ENCODE measurements around the gene ZNF335.
A peak's percentile ranks its signal among the peaks of the same experiment; 100 is the strongest.
"Not testable (repeated sequence)": the region's sequence is repeated elsewhere in the genome, so short reads cannot be mapped to it uniquely, and the experiment has no call there.

The ZNF335 gene

DNA sequence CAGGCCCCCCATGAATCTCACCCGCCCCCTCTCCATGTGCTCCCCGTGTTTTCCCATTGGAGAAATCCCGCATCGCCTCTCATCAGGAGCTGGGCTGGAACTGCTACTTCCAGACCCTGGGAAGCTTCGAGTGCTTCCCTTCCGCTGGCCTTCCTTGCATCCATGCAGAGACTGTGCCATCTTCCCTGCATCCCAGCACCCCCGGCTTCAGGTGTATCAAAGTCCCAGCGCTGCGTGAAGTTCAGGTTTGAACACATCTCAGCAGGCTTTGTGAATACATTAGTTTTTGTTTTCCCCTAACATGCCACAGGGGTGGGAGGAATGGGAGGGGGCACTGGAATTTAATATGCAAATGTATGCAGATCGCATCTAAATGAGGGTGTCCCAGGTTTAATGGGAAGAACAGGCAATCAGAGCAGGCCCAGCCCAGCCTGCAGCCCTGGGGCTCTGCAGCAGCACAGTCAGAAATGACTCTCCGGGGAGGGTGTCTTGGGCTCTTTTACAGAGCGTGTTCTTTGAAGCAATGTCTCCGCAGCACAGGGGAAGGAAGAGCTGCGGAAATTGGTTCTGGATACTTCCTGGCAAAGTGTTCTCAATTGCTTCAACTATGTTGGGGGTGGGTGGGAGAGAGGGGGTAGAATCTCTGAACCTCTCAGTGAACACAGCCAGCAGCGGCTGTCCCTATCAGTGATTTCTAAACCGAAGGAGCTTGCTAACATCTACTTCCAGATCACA is 28.4 kb upstream of the ZNF335 start:
- no peak for DNase-seq

DNA sequence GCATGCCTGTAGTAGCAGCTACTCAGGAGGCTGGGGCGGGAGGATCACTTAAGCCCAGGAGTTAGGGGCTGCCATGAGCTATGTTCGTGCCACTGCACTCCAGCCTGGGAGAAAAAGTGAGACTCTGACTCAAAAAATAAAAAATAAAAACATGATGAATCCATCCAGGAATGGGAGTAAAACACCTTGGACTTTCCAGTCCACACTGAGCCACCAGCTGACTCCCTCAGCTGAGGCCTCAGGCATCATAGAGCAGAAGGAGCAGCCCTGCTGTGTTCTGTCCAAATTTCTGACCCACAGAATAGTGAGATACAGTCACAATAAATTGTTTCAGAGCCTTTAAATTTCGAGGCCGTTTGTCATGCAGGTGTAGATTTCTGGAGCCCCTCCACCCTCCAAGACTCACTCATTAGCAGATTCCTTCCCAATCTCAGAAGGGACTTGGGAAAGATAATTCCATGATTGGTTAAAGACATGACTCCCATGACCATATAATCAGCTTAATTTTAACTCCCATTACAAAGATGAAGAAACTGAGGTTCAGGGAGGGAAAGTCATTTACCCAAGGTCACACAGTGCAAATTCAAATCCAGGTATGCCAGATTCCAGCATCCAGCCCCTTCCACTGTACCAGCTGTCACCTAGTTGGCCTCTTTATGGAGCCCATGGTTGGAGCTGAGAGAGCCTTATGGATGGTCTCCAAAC is 27.7 kb upstream of the ZNF335 start:
- no peak for DNase-seq

DNA sequence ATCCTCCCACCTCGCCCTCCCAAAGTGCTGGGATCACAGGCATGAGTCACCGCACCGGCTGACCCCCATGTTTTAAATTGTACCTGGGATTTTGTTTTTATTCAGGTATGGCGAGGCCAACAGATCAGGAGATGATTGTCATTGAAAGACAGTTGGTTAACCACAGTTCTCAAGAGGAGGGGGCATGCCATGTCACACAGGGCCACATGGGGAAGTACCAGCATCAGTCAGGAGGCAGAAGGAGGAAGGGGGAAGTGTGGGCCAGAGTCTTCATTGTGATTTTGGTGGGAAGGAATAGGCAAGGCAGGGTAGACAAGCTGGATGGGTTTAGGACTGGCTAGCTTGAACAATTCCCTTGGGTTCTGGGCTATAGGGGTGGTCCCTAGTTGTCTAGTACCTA is 26.8 kb upstream of the ZNF335 start:
- no peak for DNase-seq

DNA sequence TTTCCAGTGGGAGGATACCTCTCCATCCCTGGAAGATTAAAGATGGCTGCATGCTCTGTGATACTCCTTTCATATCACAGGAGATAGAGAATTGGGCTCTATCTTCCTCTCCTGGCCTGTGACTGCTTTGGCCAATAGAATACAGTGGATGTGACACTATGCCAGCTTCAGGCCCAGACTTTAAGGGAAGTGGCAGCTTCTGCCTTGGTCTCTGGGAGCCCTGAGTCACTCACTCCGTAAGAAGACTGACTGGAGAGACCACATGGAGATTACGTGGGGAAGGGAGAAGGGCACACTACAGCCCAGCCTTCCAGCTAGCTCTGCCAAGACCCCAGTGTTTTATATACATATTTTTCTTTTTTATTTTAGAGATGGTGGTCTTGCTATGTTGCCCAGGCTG is 26.3 kb upstream of the ZNF335 start:
- no peak for DNase-seq

DNA sequence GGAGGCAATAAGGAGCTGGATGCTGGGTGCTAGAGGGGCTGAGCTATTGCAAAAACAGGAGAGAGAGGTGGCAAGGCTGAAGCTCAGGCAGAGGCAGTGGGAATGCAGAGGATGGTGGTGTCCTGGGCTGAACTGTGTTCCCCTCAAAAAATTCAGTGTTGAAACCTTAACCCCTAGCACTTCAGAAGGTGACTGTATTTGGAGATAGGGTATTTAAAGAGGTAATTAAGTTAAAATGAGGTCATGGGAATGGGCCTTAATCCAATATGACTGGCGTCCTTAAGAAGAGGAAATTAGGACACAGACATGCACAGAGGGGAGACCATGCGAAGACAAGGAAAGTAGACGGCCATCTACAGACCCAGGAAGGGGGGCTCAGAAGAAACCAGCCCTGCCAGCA is 25.2 kb upstream of the ZNF335 start:
- DNase-seq: no peak

DNA sequence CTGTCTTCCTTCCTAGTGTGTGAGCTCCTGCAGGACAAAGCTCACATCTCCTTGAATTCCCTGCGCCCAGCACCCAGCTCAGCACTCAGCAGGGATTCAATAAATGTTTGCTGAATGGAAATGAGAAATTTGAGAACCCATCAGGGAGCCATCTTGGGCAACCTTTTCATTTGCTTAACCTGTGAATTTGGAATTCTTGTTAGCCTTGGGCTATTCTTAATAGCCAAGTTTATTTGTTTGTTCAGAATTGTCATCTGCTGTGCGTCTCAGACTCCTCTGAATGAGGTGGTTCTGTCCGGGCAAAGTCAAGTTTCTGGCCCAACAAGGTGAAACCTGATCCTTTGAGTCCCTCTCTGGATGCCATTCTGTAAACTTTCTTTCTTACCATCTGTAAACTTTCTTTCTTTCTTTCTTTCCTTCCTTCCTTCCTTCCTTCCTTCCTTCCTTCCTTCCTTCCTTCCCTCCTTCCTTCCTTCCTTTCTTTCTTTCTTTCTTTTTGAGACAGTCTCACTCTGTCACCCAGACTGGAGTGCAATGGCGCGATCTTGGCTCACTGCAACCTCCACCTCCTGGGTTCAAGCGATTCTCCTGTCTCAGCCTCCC is 23.6 kb upstream of the ZNF335 start:
- DNase-seq: not testable (repeated sequence)

DNA sequence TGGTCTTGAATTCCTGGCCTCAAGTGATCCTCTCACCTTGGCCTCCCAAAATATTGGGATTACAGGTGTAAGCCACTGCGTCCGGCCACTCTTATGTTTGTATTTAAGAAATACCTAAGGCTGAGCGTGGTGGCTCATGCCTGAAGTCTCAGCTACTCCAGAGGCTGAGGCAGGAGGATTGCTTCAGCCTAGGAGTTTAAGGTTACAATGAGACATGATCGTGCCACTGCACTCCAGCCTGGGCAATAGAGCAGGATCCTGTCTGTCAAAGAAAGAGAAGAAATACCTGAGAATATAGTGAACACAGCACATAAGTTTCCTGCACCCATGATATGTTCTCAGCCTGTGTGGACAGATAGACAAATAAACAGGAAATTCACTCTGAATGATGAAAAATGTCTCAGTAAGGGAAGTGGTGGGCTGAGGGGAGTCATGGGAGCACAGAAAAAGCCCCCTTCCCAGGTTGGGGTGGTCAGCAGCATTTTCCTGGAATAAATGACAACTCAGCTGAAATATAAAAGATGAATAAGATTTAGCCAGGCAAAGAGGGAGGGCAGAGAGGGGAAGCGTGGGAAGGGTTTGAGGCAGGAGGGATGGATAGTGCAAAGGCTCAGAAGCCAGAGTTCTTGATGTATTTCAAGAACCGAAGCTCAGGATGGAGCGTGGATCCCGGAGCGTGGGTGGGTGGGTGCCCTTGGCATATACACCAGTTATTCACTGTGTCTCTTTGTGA is 22.9 kb upstream of the ZNF335 start:
- DNase-seq: no peak

DNA sequence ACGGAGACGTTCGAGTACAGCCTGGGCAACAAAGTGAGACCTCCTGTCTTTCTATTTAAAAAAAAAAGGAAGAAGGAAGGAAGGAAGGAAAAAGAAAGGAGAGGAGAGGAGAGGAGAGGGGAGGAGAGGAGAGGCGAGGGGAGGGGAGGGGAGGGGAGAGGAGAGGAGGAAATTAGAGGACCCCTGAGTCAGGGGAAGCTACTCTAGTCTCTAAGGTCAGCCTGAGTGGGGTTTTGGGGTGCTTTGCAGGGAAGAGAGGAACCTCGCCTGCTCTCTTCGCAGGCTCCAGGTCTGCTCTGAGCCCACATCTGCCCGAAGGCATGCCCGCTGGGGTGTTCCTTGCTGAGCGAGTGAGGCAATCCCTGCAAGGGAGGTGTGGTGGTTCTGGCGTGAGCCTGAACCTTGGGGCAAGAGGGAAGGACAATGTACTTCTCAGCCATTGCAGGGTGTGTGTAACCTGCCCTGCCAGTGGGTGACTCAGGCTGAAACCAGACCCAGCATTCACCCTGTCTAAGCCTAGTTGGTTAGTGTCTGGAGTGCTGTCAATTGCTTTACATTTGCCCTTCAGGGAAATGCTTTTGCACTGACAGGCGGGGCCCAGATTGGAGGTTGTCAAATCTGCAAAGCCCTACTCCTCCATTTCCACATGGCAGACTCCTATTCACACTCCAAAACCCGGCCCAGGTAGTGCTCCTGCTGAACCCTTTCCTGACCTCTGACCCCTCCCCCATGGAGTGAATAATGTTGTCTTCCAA is 21.4 kb upstream of the ZNF335 start:
- DNase-seq: no peak

DNA sequence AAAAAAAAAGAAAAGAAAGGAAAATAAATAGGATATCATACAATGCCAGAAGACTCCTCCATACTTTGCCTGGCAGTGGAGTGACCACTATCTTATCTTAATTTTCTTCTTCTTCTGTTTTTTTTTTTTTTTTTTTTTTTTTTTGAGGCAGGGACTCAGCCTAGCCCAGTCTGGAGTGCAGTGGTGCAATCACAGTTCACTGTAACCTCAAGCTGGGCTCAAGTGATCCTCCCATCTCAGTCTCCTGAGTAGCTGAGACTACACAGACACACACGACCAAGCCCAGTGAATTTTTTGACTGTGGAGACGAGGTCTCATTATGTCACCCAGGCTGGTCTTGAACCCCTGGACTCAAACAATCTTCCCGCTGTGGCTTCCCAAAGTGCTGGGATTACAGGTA is 19.6 kb upstream of the ZNF335 start:
- no peak for DNase-seq

DNA sequence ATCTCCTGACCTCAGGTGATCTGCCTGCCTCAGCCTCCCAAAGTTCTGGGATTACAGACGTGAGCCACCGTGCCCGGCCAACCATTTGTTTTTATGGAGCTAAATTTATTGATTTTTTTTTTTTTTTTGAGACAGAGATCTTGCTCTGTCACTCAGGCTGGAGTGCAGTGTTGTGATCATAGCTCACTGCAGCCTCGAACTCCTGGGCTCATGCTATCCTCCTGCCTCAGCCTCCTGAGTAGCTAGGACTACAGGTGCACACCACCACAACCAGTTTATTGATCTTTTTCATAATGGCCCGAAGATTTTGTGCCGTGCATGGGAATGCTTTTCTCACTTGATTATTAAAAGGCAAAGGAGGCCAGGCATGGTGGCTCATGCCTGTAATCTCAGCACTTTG is 16.8 kb upstream of the ZNF335 start:
- DNase-seq: not testable (repeated sequence)

DNA sequence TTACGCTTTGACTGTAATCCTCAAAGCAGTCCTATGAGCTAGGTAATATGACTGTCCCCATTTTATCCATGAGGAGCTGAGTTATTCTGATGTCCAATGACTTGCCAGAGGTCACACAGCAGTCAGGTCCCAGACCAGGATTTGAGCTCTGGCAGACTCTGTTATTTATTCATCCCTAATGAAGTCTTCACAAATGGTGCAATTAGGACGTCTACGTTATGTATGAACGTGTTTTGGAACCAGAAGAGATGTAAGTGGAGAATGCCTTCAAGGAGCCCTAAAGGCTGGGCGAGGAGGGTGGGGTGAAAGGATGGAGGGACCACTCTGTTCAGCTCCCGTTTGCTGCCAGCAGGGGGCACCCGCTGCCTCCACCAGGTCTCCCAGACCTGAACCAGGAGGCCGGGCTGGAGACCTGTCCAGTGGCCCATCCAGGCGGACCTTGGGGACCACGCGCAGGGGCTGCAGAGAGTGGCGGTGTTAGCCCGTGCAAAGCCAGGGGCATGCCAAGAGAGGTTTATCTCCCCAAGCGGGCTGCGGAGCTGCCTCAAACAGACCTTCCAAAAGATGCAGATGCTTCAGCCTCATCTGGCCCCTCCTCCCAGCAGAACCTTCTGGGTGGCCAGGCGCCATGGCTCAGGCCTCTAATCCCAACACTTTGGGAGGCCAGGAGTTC is 15.2 kb upstream of the ZNF335 start:
- peak; percentile 38 for DNase-seq

DNA sequence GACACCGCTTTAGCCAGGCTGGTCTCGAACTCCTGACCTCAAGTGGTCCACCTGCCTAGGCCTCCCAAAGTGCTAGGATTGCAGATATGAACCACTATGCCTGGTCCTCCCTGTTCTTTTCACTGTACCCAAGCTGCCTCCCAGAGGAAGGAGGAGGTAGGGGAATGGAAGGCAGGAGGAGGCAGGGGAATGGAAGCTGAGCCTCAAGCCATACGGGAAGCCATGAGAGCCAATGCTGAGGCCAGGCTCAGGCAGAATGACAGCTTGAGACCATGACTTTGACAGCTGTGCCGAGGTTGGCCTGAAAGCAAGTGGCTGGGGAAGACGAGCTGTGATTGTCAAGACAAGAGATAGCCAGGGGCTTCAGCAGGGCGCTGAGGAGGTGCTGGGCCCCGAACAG is 13.6 kb upstream of the ZNF335 start:
- no peak for DNase-seq

DNA sequence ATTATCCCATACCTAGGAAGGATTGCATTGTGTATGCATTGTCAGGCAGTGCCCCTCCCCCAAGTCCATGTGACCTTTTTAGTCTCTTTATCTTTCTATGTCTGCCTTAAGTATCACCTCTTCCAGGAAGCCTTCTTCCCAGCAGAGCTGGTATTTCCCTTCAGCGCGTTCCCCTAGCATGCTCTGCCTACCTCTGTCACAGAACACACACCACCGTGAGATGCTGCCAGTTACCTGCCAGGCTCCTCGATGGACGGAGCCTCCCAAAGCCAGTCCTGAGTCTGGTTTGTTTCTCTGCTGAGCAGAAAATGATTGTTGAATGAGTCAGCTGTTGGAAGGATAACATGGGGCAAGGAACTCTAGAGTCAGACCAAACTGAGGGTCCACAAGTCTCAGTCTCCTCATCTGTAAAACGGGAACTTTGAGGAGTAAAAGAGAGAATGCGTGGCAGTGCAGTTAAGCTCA is 11.3 kb upstream of the ZNF335 start:
- DNase-seq: no peak

DNA sequence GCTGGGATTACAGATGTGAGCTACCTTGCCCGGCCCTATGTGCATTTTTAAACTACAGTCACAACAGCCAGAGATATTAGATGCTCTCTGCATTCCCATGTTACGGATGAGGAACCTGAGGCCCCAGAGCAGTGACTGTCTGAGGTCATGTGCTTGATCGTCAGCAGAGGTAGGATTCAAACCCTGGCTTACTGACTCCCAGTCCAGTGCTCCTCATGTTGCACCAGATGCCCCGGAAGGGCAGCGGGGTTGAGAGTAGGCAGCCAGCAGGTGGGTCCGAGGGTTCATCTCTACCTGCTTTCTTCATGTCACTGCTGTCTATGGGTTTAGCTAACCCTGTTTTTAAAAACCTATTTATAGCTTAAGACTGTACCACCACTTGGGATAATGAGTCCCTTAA is 9.3 kb upstream of the ZNF335 start:
- DNase-seq: no peak

DNA sequence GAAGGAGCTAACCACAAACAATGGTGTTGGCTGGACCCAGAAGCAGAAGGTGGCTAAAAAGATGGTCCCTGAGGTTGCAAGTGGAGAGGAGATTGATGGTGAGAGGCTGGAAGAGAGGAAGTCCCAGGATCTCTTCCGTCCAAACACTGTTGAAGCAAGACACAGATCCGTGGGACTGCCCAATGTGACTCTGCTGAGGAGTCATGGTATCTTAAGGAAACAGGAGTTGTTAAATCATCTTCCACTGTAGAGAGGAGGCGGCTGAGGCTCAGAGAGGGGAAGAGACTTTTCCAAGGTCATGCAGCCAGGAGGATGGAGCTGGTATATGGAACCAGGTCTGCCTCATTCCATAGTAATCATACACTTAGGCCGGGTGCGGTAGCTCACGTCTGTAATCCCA is 4.1 kb upstream of the ZNF335 start:
- DNase-seq: no peak

DNA sequence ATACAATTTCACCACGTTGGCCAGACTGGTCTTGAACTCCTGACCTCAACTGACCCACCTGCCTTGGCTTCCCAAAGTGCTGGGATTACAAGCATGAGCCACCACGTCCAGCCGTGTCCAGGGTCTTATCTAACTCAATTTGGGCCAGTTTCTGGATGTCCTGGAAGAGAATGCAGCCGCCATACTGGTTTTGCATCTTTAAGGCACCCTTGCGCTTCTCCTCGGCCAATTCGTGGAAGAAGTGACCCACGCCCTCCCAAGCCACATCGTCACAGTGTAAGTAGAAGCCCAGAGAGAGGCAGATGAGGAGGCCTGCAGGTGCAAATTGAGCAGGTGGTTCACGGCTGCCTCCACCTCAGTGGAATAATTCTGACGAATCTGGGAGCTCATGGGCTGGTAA is 3.7 kb upstream of the ZNF335 start:
- no peak for DNase-seq

DNA sequence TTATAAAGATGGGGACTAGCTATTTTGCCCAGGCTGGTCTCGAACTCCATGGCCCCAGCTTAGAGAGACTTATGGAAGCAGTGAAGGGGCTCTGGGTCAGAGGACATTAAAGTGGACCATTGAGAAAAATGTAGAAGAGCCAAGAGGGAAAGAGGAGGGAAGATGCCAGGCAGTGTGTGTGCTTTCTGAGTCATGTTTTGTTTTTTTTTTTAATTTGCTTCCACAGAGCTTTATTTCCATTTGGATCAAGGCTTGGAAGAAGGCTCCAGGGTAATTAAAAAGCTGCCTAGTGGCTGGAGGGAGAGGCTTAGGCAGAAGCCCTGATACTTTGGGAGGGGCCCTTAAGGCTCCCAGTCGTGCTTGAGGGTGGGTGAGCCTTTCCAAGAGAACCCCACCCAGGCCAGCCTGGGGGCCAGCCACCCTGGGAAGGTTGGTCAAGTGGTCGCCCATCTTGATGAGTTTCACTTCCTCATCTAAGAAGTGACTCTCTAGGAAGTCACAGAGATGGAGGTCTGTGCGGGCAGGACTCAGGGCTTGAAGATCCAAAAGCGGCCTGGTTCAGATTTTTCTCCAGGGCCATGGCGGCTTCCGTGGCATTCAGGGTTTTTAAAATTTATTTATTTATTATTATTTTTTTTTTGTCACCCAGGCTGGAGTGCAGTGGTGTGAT is 3.0 kb upstream of the ZNF335 start:
- no peak for DNase-seq

DNA sequence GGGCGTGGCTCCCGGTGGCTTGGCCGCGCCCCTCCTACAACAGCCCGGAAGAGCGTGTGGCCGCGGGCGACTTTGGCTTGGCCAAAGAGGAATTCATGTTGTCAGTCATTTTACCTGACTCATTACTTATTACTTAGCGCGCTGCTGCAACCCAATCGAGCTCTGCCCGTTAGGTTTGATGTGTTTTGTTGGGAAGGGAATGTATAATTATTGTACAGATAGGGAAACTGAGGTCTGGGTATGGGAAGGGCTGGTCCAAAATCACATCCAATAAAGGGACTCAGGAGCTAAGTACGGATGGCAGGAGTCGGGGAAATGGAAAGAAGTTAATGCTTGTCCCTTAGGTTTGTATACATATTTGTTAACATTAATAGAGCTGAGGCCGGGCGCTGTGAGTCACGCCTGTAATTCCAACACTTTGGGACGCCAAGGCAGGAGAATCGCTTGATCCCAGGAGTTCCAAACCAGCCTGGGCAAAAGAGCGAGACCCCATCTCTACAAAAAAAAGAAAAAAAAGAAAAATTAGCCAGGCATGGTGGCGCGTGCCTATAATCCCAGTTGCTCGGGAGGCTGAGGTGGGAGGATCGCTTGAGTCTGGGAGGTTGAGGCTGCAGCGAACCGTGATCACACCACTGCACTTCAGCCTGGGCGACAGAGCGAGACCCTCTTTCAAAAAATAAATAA is 639 bp upstream of the ZNF335 start:
- no peak for DNase-seq

DNA sequence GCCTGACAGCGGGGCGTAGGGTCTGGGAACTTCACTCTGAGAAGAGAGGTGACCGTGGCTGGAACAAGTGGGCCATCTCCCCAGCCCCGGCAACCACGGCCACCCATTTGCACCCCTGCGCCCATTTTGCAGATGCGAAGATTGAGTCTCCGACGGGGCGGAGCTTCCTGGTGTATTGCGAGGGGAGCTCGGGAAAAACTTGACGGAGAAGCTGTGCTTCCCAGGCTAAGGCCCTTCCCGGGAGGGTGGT is 653 bp downstream of the ZNF335 start:
- no peak for DNase-seq

DNA sequence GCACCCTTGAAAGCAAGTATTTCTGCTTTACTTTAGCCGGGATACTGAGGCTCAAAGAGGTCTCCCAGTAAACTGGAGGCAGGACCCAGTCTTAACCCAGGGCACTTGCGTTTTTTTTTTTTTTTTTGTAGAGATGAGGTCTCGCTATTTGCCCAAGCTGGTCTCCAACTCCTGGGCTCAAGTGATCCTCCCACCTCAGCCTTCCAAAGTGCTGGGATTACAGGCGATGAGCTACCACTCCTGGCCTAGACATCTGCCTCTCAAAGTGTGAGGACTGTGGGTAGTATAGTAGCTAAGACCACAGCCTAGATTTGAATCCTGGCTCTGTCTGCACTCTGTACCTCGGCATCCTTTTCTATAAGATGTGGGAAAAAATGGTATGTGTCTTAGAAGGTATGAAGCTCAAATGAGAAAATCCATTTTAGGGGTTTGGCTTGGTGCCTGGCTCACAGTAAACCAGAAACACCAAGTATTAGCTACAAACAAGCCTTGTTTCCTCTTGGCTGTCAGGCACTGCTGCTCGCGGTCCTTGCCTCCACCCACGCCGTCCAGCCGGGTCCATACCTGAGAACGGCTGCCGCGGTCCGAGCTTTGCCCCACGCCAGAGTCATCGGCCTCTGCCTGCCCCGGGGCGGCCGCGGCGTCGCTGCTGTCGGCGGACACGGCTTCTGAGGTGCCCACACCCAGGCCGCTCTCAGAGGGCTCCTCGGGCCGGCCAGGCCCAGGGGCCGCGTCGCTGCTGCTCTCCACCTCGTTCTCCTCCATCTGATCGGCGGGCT is 1.2 kb downstream of the ZNF335 start:
- DNase-seq: no peak
